GM11168 (cell line): Measurements from ENCODE around the gene C7orf57.

Source experiments
- in situ Hi-C: fragments of 300-500 bp; cut with MboI; formaldehyde crosslinking; loops from one replicate; pipeline ENCODE4 v1.12.0; 2022; ENCODE audit warnings: low sequenced_read_pairs; ENCODE audit not compliant: unreplicated experiment

Gene C7orf57

GRCh38 chr7:48106906-48107659 is 71.7 kb downstream of the C7orf57 start:
- in situ Hi-C loops, result no loop called here

GRCh38 chr7:48107926-48108472 is 72.7 kb downstream of the C7orf57 start:
- in situ Hi-C loops, result no loop called here

DNA sequence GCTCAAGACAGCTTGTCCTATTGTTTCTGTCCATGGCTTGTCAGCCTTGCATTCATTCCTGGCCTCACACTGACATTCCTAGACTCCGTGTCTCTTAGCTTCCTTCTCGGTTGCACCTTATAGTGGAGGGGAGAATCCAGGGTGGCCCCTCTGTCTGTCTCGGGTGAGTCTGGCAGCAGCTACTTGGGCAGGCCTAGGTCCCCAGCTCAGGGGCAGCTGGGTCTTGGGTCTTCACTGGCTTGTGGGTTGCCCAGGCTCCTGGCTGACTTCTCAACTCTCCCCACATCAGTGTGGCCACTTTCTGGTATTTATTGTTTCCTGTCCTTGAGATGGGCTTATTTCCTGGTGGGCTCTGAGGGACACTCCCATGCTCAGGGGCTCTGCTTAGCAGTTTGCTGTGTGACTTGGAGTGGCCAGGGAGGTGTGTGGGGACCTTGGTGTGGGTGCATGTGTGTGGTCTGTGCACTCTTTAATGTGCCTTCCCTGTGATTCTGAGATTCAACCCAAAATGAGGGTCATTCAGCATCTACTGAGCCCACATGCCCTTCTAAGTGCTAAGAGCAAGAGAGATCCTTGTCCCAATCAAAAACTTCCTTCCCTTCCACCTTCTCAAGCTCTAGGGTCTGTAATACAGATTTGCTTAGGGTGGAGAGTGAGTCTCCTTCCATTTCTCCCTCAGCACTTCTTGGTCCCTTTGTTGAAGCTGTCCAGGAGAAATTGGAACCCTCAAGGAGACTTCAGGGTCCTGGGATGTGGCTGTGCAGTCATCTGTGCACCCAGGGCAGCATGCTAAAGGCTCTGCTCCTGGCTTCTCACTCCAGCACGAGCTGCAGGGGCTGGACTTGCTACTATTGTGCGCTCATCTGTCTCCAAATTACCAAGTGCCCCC is 73.9 kb downstream of the C7orf57 start:
- in situ Hi-C loops, result no loop called here

- in situ Hi-C loops, result no loop called here
Measured at GRCh38 chr7:48109848-48110663, 74.7 kb downstream of the C7orf57 start.

GRCh38 chr7:48110868-48111267 is 75.5 kb downstream of the C7orf57 start:
- in situ Hi-C loops, result no loop called here
